ENCODE results near the gene CHRNA9. TPM values are rescaled to one million over a fixed set of nuclear protein-coding genes. Genes with fewer than 3 reads are reported as not detected.

CHRNA9 gene
- total RNA-seq, 1 donor from 2014 or later, result not detected

GRCh38 chr4:40333921-40334352, 1.2 kb upstream of the CHRNA9 start:
- DNase-seq (ENCODE audit: extremely low spot score, unreplicated experiment), result no peak
- H3K27ac Mint-ChIP-seq (ENCODE audit: unreplicated experiment), result peak overlapping the region; percentile 15

GRCh38 chr4:40335525-40335894, 377 bp downstream of the CHRNA9 start:
- Mint-ChIP-seq H3K27ac (ENCODE audit: unreplicated experiment) (no peak overlapping the region), H3K4me1 (ENCODE audit: unreplicated experiment) (peaks cover 19% of the 10 kb centered on the region), H3K4me3 (ENCODE audit: unreplicated experiment) (no peak overlapping the region), H3K9me3 (ENCODE audit: unreplicated experiment) (no peaks in the 10 kb centered on the region), H3K27me3 (ENCODE audit: unreplicated experiment) (peaks cover 9% of the 10 kb centered on the region), H3K36me3 (ENCODE audit: unreplicated experiment) (no peaks in the 10 kb centered on the region)
- TF ChIP-seq CTCF (IDR thresholded peaks at IDR 0.05), result no peak
- no peak for DNase-seq (ENCODE audit: extremely low spot score, unreplicated experiment)

More at GRCh38 chr4:40333921-40334352, 1.2 kb upstream of the CHRNA9 start:
- TF ChIP-seq CTCF (IDR thresholded peaks at IDR 0.05), result no peak
- Mint-ChIP-seq H3K36me3 (ENCODE audit: unreplicated experiment) (no peaks in the 10 kb centered on the region), H3K4me1 (ENCODE audit: unreplicated experiment) (peaks cover 19% of the 10 kb centered on the region), H3K27me3 (ENCODE audit: unreplicated experiment) (no peaks in the 10 kb centered on the region), H3K9me3 (ENCODE audit: unreplicated experiment) (no peaks in the 10 kb centered on the region), H3K4me3 (ENCODE audit: unreplicated experiment) (no peak overlapping the region)

- no peaks in the 10 kb centered on the region for H3K9me3 Mint-ChIP-seq (ENCODE audit: unreplicated experiment)
- no peak overlapping the region for H3K4me3 Mint-ChIP-seq (ENCODE audit: unreplicated experiment)
- no peak for DNase-seq (ENCODE audit: extremely low spot score, unreplicated experiment)
- no peak overlapping the region for H3K27ac Mint-ChIP-seq (ENCODE audit: unreplicated experiment)
- peaks cover 19% of the 10 kb centered on the region for H3K4me1 Mint-ChIP-seq (ENCODE audit: unreplicated experiment)
- H3K27me3 Mint-ChIP-seq (ENCODE audit: unreplicated experiment), result peaks cover 16% of the 10 kb centered on the region
- TF ChIP-seq CTCF (IDR thresholded peaks at IDR 0.05), result no peak
- no peaks in the 10 kb centered on the region for H3K36me3 Mint-ChIP-seq (ENCODE audit: unreplicated experiment)
These were observed 1.9 kb downstream of the CHRNA9 start for GRCh38 chr4:40337051-40337450.

GRCh38 chr4:40337523-40337922, 2.4 kb downstream of the CHRNA9 start:
- H3K9me3 Mint-ChIP-seq (ENCODE audit: unreplicated experiment), result no peaks in the 10 kb centered on the region
- no peak overlapping the region for H3K27ac Mint-ChIP-seq (ENCODE audit: unreplicated experiment)
- H3K4me3 Mint-ChIP-seq (ENCODE audit: unreplicated experiment), result no peak overlapping the region
- no peak for TF ChIP-seq CTCF (IDR thresholded peaks at IDR 0.05)
- DNase-seq (ENCODE audit: extremely low spot score, unreplicated experiment), result no peak
- H3K36me3 Mint-ChIP-seq (ENCODE audit: unreplicated experiment), result no peaks in the 10 kb centered on the region
- H3K4me1 Mint-ChIP-seq (ENCODE audit: unreplicated experiment), result peaks cover 19% of the 10 kb centered on the region
- peaks cover 21% of the 10 kb centered on the region for H3K27me3 Mint-ChIP-seq (ENCODE audit: unreplicated experiment)

GRCh38 chr4:40340030-40340429, 4.9 kb downstream of the CHRNA9 start:
- Mint-ChIP-seq H3K36me3 (ENCODE audit: unreplicated experiment) (no peaks in the 10 kb centered on the region), H3K9me3 (ENCODE audit: unreplicated experiment) (no peaks in the 10 kb centered on the region), H3K4me3 (ENCODE audit: unreplicated experiment) (no peak overlapping the region), H3K4me1 (ENCODE audit: unreplicated experiment) (peaks cover 5% of the 10 kb centered on the region), H3K27ac (ENCODE audit: unreplicated experiment) (no peak overlapping the region), H3K27me3 (ENCODE audit: unreplicated experiment) (peaks cover 32% of the 10 kb centered on the region)
- no peak for TF ChIP-seq CTCF (IDR thresholded peaks at IDR 0.05)
- DNase-seq (ENCODE audit: extremely low spot score, unreplicated experiment), result no peak

All from osteocyte (in vitro differentiated cells).